OCI-LY1 (cell line): ENCODE measurements around the gene PRSS56.

ENCODE experiments used
- H2AFZ ChIP-seq: fragments of 200-600 bp; sonication (generic), shearing (Covaris generic); 2 replicates; pipeline ENCODE4 v1.6.0; 2014; ENCODE audit warnings: antibody characterized with exemption, mild to moderate bottlenecking, low read length
- H3F3A ChIP-seq: fragments of 200-600 bp; sonication (generic), shearing (Covaris generic); 2 replicates; pipeline ENCODE4 v1.6.0; 2014; ENCODE audit warnings: mild to moderate bottlenecking, antibody characterized with exemption, low read length, moderate library complexity; ENCODE audit not compliant: insufficient read depth
- H3K27ac ChIP-seq: fragments of 200-600 bp; sonication (generic); 2 replicates; pipeline ENCODE4 v1.5.1; 2014; ENCODE audit warnings: low read length, mixed run types, mild to moderate bottlenecking, low read depth; ENCODE audit not compliant: poor library complexity, severe bottlenecking
- H3K27me3 ChIP-seq: fragments of 200-600 bp; sonication (generic); 2 replicates; pipeline ENCODE4 v1.6.0; 2014; ENCODE audit warnings: antibody characterized with exemption, mild to moderate bottlenecking, low read length, moderate library complexity; ENCODE audit not compliant: insufficient read depth
- H3K36me3 ChIP-seq: fragments of 200-600 bp; sonication (generic); 2 replicates; pipeline ENCODE4 v1.6.1; 2014; ENCODE audit warnings: mild to moderate bottlenecking, antibody characterized with exemption, low read length, moderate library complexity, mixed read lengths; ENCODE audit not compliant: insufficient read depth
- H3K4me1 ChIP-seq: fragments of 200-600 bp; sonication (generic); 2 replicates; pipeline ENCODE4 v1.5.1; 2014; ENCODE audit warnings: mild to moderate bottlenecking, low read length, moderate library complexity; ENCODE audit not compliant: insufficient read depth, severe bottlenecking
- H3K4me2 ChIP-seq: fragments of 200-600 bp; sonication (generic), shearing (Covaris generic); 2 replicates; pipeline ENCODE4 v1.6.1; 2014; ENCODE audit warnings: low read length
- H3K4me3 ChIP-seq: fragments of 200-600 bp; sonication (generic); 2 replicates; pipeline ENCODE4 v1.5.1; 2014; ENCODE audit warnings: low read length, low read depth, mild to moderate bottlenecking, mixed read lengths; ENCODE audit not compliant: poor library complexity, severe bottlenecking
- H3K79me2 ChIP-seq: fragments of 200-600 bp; shearing (Covaris generic); 2 replicates; pipeline ENCODE4 v1.6.1; 2016; ENCODE audit warnings: mixed run types, low read length, mixed read lengths; ENCODE audit not compliant: insufficient read depth
- H3K9ac ChIP-seq: fragments of 200-600 bp; sonication (generic), shearing (Covaris generic); 2 replicates; pipeline ENCODE4 v1.6.1; 2014; ENCODE audit warnings: mild to moderate bottlenecking, low read length, mixed read lengths
- H3K9me2 ChIP-seq: fragments of 200-600 bp; sonication (generic), shearing (Covaris generic); 2 replicates; pipeline ENCODE4 v1.6.1; 2014; ENCODE audit warnings: low read depth, mild to moderate bottlenecking, low read length, mixed read lengths
- H3K9me3 ChIP-seq: fragments of 200-600 bp; shearing (Covaris generic); 2 replicates; pipeline ENCODE4 v1.6.1; 2014; ENCODE audit warnings: low read length, mixed read lengths
- H4K20me1 ChIP-seq: fragments of 200-600 bp; sonication (generic), shearing (Covaris generic); 2 replicates; pipeline ENCODE4 v1.6.0; 2016; ENCODE audit warnings: mild to moderate bottlenecking, low read length; ENCODE audit not compliant: insufficient read depth
- CTCF ChIP-seq: fragments of 200-600 bp; sonication (generic), shearing (Covaris generic); IDR thresholded peaks from 2 replicates; pipeline ENCODE4 v1.5.1; 2017; ENCODE audit warnings: mild to moderate bottlenecking, antibody characterized with exemption, low read length, moderate library complexity, mixed read lengths
- EZH2 ChIP-seq: fragments of 200-600 bp; sonication (generic), shearing (Covaris generic); IDR thresholded peaks from 2 replicates; pipeline ENCODE4 v1.8.0; 2017; ENCODE audit warnings: borderline replicate concordance, mixed run types, mild to moderate bottlenecking, antibody characterized with exemption, low read length, moderate library complexity, mixed read lengths

PRSS56 gene

GRCh38 chr2:232505856-232506255 is 14.3 kb upstream of the PRSS56 start:
- Histone ChIP-seq H3K27ac (no peak overlapping the region), H3K9me2 (no peaks in the 10 kb centered on the region), H4K20me1 (no peaks in the 10 kb centered on the region), H2AFZ (no peak overlapping the region), H3K79me2 (no peaks in the 10 kb centered on the region), H3K9ac (no peak overlapping the region), H3K4me1 (no peaks in the 10 kb centered on the region), H3K4me2 (no peak overlapping the region), H3K9me3 (no peaks in the 10 kb centered on the region), H3K27me3 (no peaks in the 10 kb centered on the region; the same call in 1 of the 2 replicates), H3K4me3 (no peak overlapping the region), H3K36me3 (no peaks in the 10 kb centered on the region), H3F3A (no peaks in the 10 kb centered on the region)
- no peak for TF ChIP-seq EZH2
- TF ChIP-seq CTCF: no peak

- no peaks in the 10 kb centered on the region for H3K9me3 ChIP-seq
- no peaks in the 10 kb centered on the region for H3K27me3 ChIP-seq
- TF ChIP-seq EZH2 (no peak), CTCF (no peak)
- H4K20me1 ChIP-seq: no peaks in the 10 kb centered on the region
- H3K9ac ChIP-seq: no peak overlapping the region
- no peaks in the 10 kb centered on the region for H3K79me2 ChIP-seq
- H3K9me2 ChIP-seq: no peaks in the 10 kb centered on the region
- H3K27ac ChIP-seq: no peak overlapping the region
- H3F3A ChIP-seq: no peaks in the 10 kb centered on the region
- no peaks in the 10 kb centered on the region for H3K36me3 ChIP-seq
- no peak overlapping the region for H3K4me2 ChIP-seq
- H2AFZ ChIP-seq: no peak overlapping the region
- no peaks in the 10 kb centered on the region for H3K4me1 ChIP-seq
- no peak overlapping the region for H3K4me3 ChIP-seq
These were observed 13.5 kb upstream of the PRSS56 start for GRCh38 chr2:232506709-232507108.

GRCh38 chr2:232508251-232508650 is 11.9 kb upstream of the PRSS56 start:
- H3K27me3 ChIP-seq: no peaks in the 10 kb centered on the region
- H3K36me3 ChIP-seq: no peaks in the 10 kb centered on the region

More at GRCh38 chr2:232508251-232508650, 11.9 kb upstream of the PRSS56 start:
- Histone ChIP-seq H3K4me3 (no peak overlapping the region), H4K20me1 (no peaks in the 10 kb centered on the region), H3K4me1 (no peaks in the 10 kb centered on the region), H3K9me2 (no peaks in the 10 kb centered on the region), H3K9ac (no peak overlapping the region), H3K27ac (no peak overlapping the region), H3K9me3 (no peaks in the 10 kb centered on the region), H3K79me2 (no peaks in the 10 kb centered on the region), H3K4me2 (no peak overlapping the region), H3F3A (no peaks in the 10 kb centered on the region), H2AFZ (no peak overlapping the region)
- TF ChIP-seq CTCF (no peak), EZH2 (no peak)
